ENCODE measurements around the gene DTL. TPM values are rescaled to one million over a fixed set of nuclear protein-coding genes. Genes with fewer than 3 reads are reported as not detected.

DTL gene
- total RNA-seq, 1 experiment from 2014 or later, result 73.0 TPM

- Histone ChIP-seq H3K27me3 (ENCODE audit: insufficient read depth, low read length) (no peaks in the 10 kb centered on the region), H3K14ac (ENCODE audit: insufficient read depth, low read length) (no peak overlapping the region), H3K9me3 (ENCODE audit: control insufficient read depth, low read depth, low read length) (no peaks in the 10 kb centered on the region), H2BK5ac (ENCODE audit: insufficient read length, low read length) (no peak overlapping the region), H3K79me1 (ENCODE audit: insufficient read depth, low read depth, low read length, poor library complexity, severe bottlenecking) (no peaks in the 10 kb centered on the region), H3K23ac (ENCODE audit: insufficient read length, low read depth, low read length) (no peak overlapping the region), H3K9ac (ENCODE audit: extremely low read depth, insufficient read length, low read length) (no peak overlapping the region), H3K4me1 (ENCODE audit: insufficient read depth, low read length) (peaks cover 6% of the 10 kb centered on the region; the same call in 1 of the 2 replicates), H3K4me2 (ENCODE audit: insufficient read depth, insufficient read length, low read length) (no peak overlapping the region), H2AFZ (ENCODE audit: low read length) (no peak overlapping the region), H4K8ac (replicated peaks; ENCODE audit: insufficient read length, low read depth, low read length) (no peak overlapping the region), H2AK5ac (ENCODE audit: insufficient read length, low read length) (no peak overlapping the region), H2BK20ac (ENCODE audit: low read depth, low read length, poor library complexity, severe bottlenecking) (no peak overlapping the region), H2BK12ac (ENCODE audit: insufficient read length, low read depth, low read length) (no peak overlapping the region), H4K20me1 (ENCODE audit: control insufficient read depth, insufficient read depth, insufficient read length) (no peaks in the 10 kb centered on the region), H3K23me2 (ENCODE audit: insufficient read length, low read depth, low read length, poor library complexity, severe bottlenecking) (no peaks in the 10 kb centered on the region), H3K4ac (ENCODE audit: low read depth, low read length) (no peak overlapping the region), H4K91ac (ENCODE audit: insufficient read length, low read depth, low read length) (no peak overlapping the region), H3K18ac (ENCODE audit: insufficient read length, low read depth, low read length) (no peak overlapping the region), H3K27ac (ENCODE audit: insufficient read length, low read depth, low read length) (no peak overlapping the region), H3K79me2 (ENCODE audit: insufficient read depth, low read length) (no peaks in the 10 kb centered on the region), H4K5ac (ENCODE audit: insufficient read length, low read depth, low read length) (no peak overlapping the region), H2BK120ac (ENCODE audit: low read depth, low read length, poor library complexity, severe bottlenecking) (no peak overlapping the region), H3T11ph (ENCODE audit: low read length) (no peak overlapping the region), H2BK15ac (ENCODE audit: low read depth, low read length) (no peak overlapping the region), H3K56ac (ENCODE audit: insufficient read length, low read depth, low read length) (no peak overlapping the region)
- TF ChIP-seq CTCF (conservative IDR thresholded peaks at IDR 0.05), result no peak
- H3K27ac Mint-ChIP-seq, result 0 out of 7 replicates have a peak overlapping the region, but pooled peaks of 1 of the 3 experiments have one; percentile 11
- no peak overlapping the region for H3K4me3 Mint-ChIP-seq
- peaks cover 0 to 10% (median 4%) of the 10 kb centered on the region in 3 experiments; a peak in 4 of 7 replicates for H3K36me3 Mint-ChIP-seq (ENCODE audit: insufficient read depth in 1 of 3, low read depth in 3 of 3)
- no peaks in the 10 kb centered on the region for H3K27me3 Mint-ChIP-seq (ENCODE audit: low read depth)
- no peak for DNase-seq
- no CpG with 5 or more reads among the region's 9 CpGs for WGBS (ENCODE audit: extremely low coverage, insufficient read length, low lambda C conversion rate)
- no peaks in the 10 kb centered on the region for H3K9me3 Mint-ChIP-seq
- peaks cover 10 to 15% of the 10 kb centered on the region in 2 experiments for H3K4me1 Mint-ChIP-seq
Observed at GRCh38 chr1:212125654-212126053, 90.1 kb downstream of the DTL start.

Data from H9 (cell line).